Measurements from ENCODE around the gene ITLN1.
"Not testable (repeated sequence)": the region's sequence is repeated elsewhere in the genome, so short reads cannot be mapped to it uniquely, and the experiment has no call there.

- TF ChIP-seq, protein P1, sequence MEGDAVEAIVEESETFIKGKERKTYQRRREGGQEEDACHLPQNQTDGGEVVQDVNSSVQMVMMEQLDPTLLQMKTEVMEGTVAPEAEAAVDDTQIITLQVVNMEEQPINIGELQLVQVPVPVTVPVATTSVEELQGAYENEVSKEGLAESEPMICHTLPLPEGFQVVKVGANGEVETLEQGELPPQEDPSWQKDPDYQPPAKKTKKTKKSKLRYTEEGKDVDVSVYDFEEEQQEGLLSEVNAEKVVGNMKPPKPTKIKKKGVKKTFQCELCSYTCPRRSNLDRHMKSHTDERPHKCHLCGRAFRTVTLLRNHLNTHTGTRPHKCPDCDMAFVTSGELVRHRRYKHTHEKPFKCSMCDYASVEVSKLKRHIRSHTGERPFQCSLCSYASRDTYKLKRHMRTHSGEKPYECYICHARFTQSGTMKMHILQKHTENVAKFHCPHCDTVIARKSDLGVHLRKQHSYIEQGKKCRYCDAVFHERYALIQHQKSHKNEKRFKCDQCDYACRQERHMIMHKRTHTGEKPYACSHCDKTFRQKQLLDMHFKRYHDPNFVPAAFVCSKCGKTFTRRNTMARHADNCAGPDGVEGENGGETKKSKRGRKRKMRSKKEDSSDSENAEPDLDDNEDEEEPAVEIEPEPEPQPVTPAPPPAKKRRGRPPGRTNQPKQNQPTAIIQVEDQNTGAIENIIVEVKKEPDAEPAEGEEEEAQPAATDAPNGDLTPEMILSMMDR (optimal IDR thresholded peaks at IDR 0.05 in 1 of 3, IDR thresholded peaks at IDR 0.05 in 1 of 3, conservative IDR thresholded peaks at IDR 0.05 in 1 of 3; ENCODE audit: extremely low read depth in 1 of 3, insufficient read depth in 2 of 3, low read length in 3 of 3): not testable (repeated sequence)
- TF ChIP-seq EZH2 (IDR thresholded peaks at IDR 0.05; ENCODE audit: low read length): not testable (repeated sequence)
Measured at GRCh38 chr1:160900683-160901082, 15.7 kb upstream of the ITLN1 start.

Data from keratinocyte (primary cell).